Natural killer cell treated with Interleukin-12 subunit alpha and Interleukin-12 subunit beta and Interleukin-15 and Interleukin-18, amount 100 ng/mL, for 72 hours (primary cell): ENCODE results near the gene SOX6. TPM values are rescaled to one million over a fixed set of nuclear protein-coding genes. Genes with fewer than 3 reads are reported as not detected.

Source experiments
- ATAC-seq, 2 donors: fragments of 150-1000 bp; cut with Tn5 transposase in 1 of 2; sonication (Bioruptor Pico), chemical (Tn5 transposase) in 1 of 2; 2 replicates each; pipeline ENCODE4 v1.10.0; 2021
- DNase-seq: peaks from one replicate; pipeline ENCODE4 v3.0.0; 2022; ENCODE audit warnings: low spot score
- H3K27ac Mint-ChIP-seq, 2 donors: 1 replicate in 1 of 2; 2 replicates in 1 of 2; pipeline ENCODE4 v1.8.0; 2022; ENCODE audit warnings: mixed read lengths in 2 of 2, mild to moderate bottlenecking in 1 of 2, moderate library complexity in 1 of 2
- H3K27me3 Mint-ChIP-seq, 2 donors: 1 replicate in 1 of 2; 2 replicates in 1 of 2; pipeline ENCODE4 v1.8.0; 2022; ENCODE audit warnings: mixed read lengths in 2 of 2
- H3K36me3 Mint-ChIP-seq: one replicate; pipeline ENCODE4 v1.8.0; 2022; ENCODE audit warnings: mixed read lengths
- H3K4me1 Mint-ChIP-seq, 2 donors: 1 replicate in 1 of 2; 2 replicates in 1 of 2; pipeline ENCODE4 v1.8.0; 2022; ENCODE audit warnings: low read depth in 2 of 2, mixed read lengths in 2 of 2, mild to moderate bottlenecking in 1 of 2
- H3K4me3 Mint-ChIP-seq: one replicate; pipeline ENCODE4 v1.8.0; 2022; ENCODE audit warnings: mixed read lengths
- H3K9me3 Mint-ChIP-seq: 2 replicates; pipeline ENCODE4 v1.8.0; 2022; ENCODE audit warnings: mixed read lengths
- total RNA-seq, 2 donors: library from RNA; stranded (reverse); gene quantifications; one replicate each; pipeline ENCODE4 v1.2.3, GENCODE V29; 2022

Gene SOX6
- total RNA-seq, 2 donors from 2014 or later = not detected

DNA sequence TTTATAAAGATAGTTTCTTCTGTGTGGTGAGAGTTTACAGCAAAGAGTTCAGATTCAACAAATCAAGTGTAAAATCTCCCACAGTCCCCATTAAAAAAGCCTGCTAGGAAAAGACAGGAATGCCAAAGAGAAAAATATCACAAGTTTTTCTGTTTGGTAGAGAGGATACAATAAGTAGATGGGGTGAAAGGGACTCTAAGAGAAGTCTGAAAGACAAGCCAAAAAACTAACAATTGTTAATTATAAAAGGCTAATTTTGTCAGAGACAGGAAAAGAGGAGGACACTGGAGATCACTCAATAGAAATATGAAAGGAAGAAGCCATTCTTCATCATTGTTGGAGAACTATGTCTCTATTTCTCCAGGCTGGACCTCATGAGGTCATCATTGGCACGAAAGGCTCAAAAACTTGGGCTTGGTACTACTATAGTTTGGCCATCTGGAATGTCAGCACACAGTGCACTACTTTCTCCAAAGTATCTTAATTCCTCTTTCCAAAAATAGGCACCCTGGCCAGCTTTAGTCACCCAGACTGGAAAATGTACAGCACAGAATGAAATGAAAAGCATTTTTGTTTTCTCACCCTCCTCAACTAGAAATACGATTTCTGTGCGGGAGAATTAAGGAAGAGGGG lies 531 bp upstream of the SOX6 start:
- Mint-ChIP-seq H3K4me3 (no peak overlapping the region), H3K27me3 (no peaks in the 10 kb centered on the region), H3K27ac (no peak overlapping the region), H3K4me1 (no peaks in the 10 kb centered on the region), H3K36me3 (no peaks in the 10 kb centered on the region), H3K9me3 (peaks cover 7% of the 10 kb centered on the region)
- DNase-seq = no peak
- ATAC-seq = no peak

DNA sequence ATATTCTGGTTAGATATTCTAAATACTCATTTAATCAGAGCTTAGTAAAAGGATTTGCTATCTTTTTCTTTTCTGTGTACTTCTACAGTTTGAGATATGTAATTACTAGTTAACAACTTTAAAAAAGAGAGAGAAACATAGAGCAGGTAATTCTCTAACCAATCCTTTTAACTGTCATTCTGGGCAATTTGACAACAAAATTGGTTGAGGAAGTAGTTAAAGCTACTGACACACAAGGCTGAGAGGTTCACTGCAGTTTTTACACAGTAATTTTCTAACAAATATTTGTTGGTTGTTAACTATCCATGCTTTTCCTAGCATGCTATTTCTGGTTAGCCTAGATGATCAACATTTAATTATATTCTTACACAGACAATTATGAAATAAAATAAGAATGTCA lies 3.6 kb downstream of the SOX6 start:
- no peak for DNase-seq
- Mint-ChIP-seq H3K27me3 (no peaks in the 10 kb centered on the region), H3K4me3 (no peak overlapping the region), H3K27ac (no peak overlapping the region), H3K4me1 (no peaks in the 10 kb centered on the region), H3K36me3 (no peaks in the 10 kb centered on the region), H3K9me3 (peaks cover 3% of the 10 kb centered on the region)
- no peak for ATAC-seq

DNA sequence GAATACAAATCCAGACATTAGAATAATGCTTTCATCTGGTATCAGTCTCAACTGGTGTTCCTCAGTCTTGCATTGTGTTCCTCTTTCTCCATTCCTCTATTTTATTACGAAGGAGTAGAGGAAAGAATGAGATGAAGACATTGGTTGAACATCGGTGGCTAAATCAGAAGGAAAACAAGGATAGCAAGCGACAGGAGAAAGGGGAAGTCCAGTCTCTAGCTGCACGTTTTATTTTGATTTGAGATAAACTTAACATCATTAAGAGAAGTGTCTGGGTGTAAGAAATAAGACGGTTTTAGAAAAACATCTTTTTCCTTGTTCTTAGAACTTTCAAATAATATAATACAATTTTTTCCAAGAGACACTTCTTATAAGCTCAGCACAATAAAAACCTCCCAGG lies 6.2 kb downstream of the SOX6 start:
- no peak overlapping the region for H3K27ac Mint-ChIP-seq
- no peaks in the 10 kb centered on the region for H3K36me3 Mint-ChIP-seq
- ATAC-seq (no peak), DNase-seq (no peak)
- peaks cover 3% of the 10 kb centered on the region for H3K9me3 Mint-ChIP-seq
- no peaks in the 10 kb centered on the region for H3K27me3 Mint-ChIP-seq
- no peaks in the 10 kb centered on the region for H3K4me1 Mint-ChIP-seq
- no peak overlapping the region for H3K4me3 Mint-ChIP-seq

DNA sequence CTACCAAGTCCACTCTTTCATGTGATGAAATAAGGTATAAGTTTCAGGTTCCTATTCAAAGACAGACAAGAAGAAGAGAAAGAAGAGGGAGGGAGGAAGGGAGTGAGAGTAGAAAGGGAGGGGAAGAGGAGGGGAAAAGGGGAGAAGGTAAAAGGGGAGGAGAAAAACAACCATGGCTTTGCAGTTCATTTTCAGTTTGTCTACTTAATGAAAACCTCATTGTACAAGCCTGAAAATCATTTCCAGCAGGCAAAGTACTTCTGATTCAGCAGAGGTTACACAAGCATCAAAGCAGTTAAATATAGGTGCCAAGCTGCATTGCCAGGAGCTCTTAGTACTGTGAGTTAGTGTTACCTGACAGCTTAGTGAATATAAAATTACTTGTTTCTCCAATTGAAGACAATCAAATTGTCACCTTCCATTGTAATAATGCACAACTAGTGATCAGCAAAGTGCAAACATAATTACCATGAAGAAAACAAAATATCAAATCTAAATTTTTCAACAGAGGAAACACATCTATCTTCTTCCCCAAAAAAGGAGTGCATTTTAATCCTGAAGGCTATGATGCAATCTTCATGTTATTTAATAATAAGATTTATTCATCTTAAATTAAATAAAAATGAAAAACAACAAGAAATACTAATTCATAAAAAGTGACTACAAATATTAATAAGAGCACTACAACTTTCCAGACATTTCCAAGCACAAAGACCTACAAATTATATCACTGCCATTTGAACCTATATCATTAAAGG lies 8.2 kb downstream of the SOX6 start:
- Mint-ChIP-seq H3K36me3 (no peaks in the 10 kb centered on the region), H3K27ac (no peak overlapping the region), H3K27me3 (no peaks in the 10 kb centered on the region), H3K4me3 (no peak overlapping the region), H3K4me1 (no peaks in the 10 kb centered on the region), H3K9me3 (no peaks in the 10 kb centered on the region)
- no peak for ATAC-seq
- no peak for DNase-seq

DNA sequence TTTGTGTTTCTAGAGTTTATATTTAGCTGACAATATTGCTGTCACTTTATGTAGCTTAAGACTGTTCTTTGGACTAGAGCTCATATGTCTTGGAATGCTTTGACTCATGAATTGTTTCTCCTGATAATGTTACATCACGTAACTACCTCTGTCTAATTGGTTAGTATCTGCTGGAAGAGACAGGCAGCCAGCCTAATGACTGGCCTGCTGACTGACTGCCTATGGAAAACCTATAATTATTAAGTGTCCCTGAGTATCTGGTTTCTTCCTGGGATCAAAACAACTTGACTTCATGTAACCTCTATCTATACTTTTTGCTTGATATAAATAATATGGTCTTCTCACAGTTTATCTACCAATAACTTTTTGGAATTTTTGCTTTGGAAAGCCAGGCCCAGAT lies 9.4 kb downstream of the SOX6 start:
- no peaks in the 10 kb centered on the region for H3K27me3 Mint-ChIP-seq
- no peak for DNase-seq
- no peak overlapping the region for H3K27ac Mint-ChIP-seq
- ATAC-seq = no peak
- no peaks in the 10 kb centered on the region for H3K36me3 Mint-ChIP-seq
- no peaks in the 10 kb centered on the region for H3K9me3 Mint-ChIP-seq
- no peaks in the 10 kb centered on the region for H3K4me1 Mint-ChIP-seq
- no peak overlapping the region for H3K4me3 Mint-ChIP-seq

DNA sequence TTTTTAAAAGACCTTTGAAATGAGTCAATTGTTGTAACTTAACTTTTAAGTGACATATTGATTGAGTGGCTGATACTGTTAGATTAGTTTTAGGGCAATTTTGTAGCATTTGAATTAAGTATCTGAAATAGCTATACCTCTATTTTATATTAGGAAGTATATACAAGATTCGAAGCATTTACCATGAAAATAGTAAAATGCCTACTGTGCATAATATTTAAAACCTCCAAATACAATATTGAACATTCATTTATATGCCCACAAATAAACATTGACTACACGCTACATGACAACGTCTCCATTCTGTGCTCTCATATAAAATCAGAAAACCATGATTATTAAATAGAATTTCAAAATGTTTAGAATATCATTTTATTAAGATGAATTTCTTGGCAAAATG lies 14.5 kb downstream of the SOX6 start:
- DNase-seq (no peak), ATAC-seq (no peak)
- Mint-ChIP-seq H3K36me3 (no peaks in the 10 kb centered on the region), H3K4me3 (no peak overlapping the region), H3K27ac (no peak overlapping the region), H3K4me1 (peaks cover 0 to under 1% of the 10 kb centered on the region in 2 donors), H3K9me3 (peaks cover 9% of the 10 kb centered on the region), H3K27me3 (no peaks in the 10 kb centered on the region)

DNA sequence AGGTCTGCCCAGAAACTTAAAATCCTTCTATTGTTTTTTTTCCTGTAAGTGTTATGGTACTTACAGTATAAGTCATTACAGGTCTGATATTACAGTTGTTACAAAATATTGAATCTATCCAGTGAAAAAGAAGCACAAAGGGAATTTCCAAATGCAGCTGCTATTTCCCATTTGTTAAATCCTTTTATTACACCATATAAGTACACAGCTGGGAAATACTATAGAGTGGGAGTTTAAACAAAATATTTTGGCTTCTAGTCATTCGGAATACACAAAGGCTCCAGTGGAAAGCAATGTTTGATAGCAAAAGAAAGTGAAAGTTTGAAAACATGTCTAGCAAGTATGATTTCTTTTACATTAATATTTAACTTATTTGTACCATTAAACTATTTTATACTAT lies 18.0 kb downstream of the SOX6 start:
- ATAC-seq (no peak), DNase-seq (no peak)
- Mint-ChIP-seq H3K27me3 (no peaks in the 10 kb centered on the region), H3K9me3 (peaks cover 12% of the 10 kb centered on the region), H3K4me3 (no peak overlapping the region), H3K4me1 (peaks cover 0 to 6% of the 10 kb centered on the region in 2 donors), H3K36me3 (no peaks in the 10 kb centered on the region), H3K27ac (no peak overlapping the region)

DNA sequence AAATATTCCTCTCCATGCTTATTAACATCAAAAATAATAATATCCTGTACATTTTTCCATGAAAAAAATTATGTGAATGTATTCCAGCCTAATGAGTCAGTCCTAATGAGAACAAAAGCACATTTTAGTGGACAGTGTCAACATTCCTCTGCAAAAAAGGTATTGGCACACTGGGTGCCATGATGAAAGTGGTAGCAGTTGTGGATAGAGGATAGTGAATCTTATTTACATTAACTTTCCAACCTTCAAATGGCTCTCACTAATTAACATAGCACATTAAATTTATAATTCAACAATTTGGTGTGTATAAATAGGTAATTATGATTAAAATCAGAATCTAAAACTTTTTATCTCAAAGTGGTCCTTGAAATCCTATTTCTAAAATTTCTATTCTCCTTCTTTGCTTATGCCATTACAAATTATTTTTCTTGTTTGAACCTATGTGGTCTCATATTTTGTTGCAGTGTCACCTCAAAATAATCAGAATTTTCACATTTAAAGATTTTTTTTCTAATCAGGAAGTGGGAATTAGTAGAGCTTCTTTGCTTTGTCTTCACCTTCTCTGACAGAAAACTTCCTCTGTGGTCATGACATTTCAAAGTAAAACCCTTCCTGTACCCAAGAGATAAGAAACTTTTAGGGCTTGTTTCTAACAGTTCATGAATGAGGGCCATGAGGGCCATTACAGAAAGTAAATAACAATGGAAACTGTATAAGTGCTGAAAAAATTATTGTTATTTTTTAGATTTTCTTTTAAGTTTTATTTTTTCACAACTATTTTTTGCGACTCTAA lies 18.7 kb downstream of the SOX6 start:
- H3K27ac Mint-ChIP-seq = no peak overlapping the region
- H3K9me3 Mint-ChIP-seq = peaks cover 12% of the 10 kb centered on the region
- ATAC-seq = no peak
- no peak overlapping the region for H3K4me3 Mint-ChIP-seq
- no peak for DNase-seq
- no peaks in the 10 kb centered on the region for H3K36me3 Mint-ChIP-seq
- no peaks in the 10 kb centered on the region for H3K27me3 Mint-ChIP-seq
- peaks cover 0 to 6% of the 10 kb centered on the region in 2 donors for H3K4me1 Mint-ChIP-seq

DNA sequence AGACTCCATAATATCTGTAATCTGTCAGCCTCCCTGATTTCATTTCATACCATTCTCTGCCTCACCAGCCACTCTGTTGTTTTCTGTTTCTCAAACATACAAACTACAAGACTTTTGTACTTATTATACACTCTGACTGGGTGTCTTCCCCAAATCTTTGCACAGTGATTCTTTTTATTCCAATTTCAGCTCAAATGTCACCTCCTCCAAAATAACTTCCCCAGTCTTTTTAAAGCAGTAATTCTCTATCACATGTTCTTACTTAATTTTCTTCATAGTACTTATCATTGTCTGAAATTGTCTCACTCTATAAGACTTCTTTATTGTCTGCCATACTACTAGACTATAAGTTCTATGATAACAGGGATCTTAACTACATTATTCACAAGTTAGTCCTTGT lies 19.6 kb downstream of the SOX6 start:
- H3K9me3 Mint-ChIP-seq = peaks cover 12% of the 10 kb centered on the region
- DNase-seq (no peak), ATAC-seq (no peak)
- no peak overlapping the region for H3K27ac Mint-ChIP-seq
- no peak overlapping the region for H3K4me3 Mint-ChIP-seq
- peaks cover 0 to 6% of the 10 kb centered on the region in 2 donors for H3K4me1 Mint-ChIP-seq
- no peaks in the 10 kb centered on the region for H3K36me3 Mint-ChIP-seq
- no peaks in the 10 kb centered on the region for H3K27me3 Mint-ChIP-seq

DNA sequence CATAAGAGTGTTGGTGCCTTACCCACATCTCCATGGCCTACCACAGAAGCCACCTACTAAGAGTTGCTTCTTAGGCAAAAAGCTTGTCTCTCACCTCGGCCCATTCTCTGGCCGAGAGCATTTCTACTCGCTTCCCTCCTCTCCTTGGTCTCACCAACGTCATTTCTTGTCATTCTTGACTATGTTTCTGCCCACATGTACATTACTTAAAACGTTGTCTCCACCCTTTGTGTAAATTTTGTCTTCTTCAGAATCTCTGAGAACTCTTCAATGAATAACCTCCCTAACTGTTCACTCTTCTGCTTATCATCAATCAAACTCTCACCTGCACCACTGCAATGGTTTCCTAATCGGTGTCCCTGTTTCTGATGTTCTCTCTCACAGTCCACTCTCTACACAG lies 20.1 kb downstream of the SOX6 start:
- no peaks in the 10 kb centered on the region for H3K27me3 Mint-ChIP-seq
- peaks cover 10% of the 10 kb centered on the region for H3K9me3 Mint-ChIP-seq
- ATAC-seq = no peak
- no peaks in the 10 kb centered on the region for H3K36me3 Mint-ChIP-seq
- no peak for DNase-seq
- H3K27ac Mint-ChIP-seq = no peak overlapping the region
- no peak overlapping the region for H3K4me3 Mint-ChIP-seq
- H3K4me1 Mint-ChIP-seq = peaks cover 0 to 6% of the 10 kb centered on the region in 2 donors

DNA sequence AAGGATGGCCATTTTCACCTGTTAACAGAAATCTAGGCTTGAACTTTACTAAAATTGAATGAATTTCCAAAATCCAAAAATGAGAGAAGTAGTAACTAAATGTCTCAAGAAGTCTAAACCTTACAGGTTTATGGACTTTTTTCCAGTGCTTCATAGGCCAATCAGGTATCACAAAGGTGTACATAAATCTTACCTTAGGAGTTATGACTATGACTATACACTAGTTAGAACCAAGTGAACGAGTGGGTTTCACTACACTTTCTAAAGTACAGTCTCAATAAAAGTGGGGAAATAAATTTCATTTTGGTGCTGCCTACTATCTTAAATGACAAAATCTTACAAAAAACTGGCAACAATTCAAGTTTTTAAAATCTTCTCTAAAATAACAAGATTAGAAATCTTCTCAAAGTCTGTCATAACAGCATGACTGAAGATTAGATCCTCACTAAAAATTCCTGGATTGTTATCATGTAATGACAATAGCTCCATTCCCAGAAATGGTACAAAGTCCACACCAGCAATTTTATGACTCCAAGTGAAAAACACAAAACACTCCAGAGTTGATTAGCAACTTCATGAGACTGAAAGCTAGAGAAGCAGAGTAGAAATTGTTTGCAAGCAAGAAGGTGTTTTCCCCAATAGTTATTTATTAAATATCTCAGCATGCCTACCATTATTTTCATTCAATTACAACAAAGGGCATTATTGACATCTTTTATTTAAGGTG lies 20.9 kb downstream of the SOX6 start:
- Mint-ChIP-seq H3K9me3 (peaks cover 10% of the 10 kb centered on the region), H3K4me3 (no peak overlapping the region), H3K36me3 (no peaks in the 10 kb centered on the region), H3K27ac (no peak overlapping the region), H3K4me1 (peaks cover 0 to 6% of the 10 kb centered on the region in 2 donors), H3K27me3 (no peaks in the 10 kb centered on the region)
- ATAC-seq = no peak
- DNase-seq = no peak

DNA sequence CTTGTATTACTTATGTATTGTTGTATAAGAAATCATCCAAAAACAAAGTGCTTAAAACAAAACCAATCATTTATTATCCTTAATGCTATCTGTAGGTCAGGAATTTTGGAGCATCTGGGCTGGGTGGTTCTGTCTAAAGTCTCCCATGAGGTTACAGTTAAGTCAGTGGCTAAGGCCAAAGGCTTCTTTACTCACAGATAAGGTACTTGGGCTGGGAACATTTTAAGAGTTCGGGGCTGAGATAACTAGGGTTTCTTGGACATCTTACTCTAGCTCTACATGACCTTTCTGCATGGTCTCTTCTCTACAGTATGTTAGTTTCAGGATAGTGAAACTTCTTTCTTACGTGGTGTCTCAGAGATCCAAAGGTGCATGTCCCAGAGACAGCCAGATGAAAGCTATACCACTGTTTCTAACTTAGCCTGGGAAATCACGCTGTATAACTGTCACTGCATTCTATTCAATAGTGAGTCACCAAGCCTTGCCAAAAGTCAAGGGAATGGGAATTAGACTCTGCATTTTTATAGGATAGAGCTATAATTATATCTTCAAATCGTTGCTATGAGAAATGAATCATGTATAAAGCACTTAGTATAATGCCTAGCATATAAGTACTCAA lies 29.6 kb downstream of the SOX6 start:
- no peak for DNase-seq
- Mint-ChIP-seq H3K27ac (no peak overlapping the region), H3K36me3 (no peaks in the 10 kb centered on the region), H3K27me3 (no peaks in the 10 kb centered on the region), H3K4me3 (no peak overlapping the region), H3K4me1 (no peaks in the 10 kb centered on the region), H3K9me3 (peaks cover 3% of the 10 kb centered on the region)
- ATAC-seq = no peak

DNA sequence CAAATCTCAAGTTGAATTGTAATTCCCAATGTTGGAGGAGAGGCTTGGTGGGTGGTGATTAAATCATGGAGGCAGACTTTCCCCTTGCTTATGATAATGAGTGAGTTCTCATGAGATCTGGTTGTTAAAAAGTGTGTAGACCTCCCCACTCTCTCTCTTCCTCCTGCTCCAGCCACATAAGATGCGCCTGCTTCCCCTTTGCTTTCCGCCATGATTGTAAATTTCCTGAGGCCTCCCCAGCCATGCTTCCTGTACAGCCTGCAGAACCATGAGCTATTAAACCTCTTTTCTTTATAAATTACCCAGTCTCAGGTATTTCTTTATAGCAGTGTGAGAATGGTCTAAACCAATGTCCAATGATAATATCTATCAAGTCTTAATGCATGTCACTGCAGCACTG lies 34.2 kb downstream of the SOX6 start:
- no peaks in the 10 kb centered on the region for H3K27me3 Mint-ChIP-seq
- ATAC-seq (no peak), DNase-seq (no peak)
- no peaks in the 10 kb centered on the region for H3K36me3 Mint-ChIP-seq
- no peak overlapping the region for H3K4me3 Mint-ChIP-seq
- H3K4me1 Mint-ChIP-seq = no peaks in the 10 kb centered on the region
- H3K27ac Mint-ChIP-seq = no peak overlapping the region
- peaks cover 3% of the 10 kb centered on the region for H3K9me3 Mint-ChIP-seq
